ENCODE measurements around the gene RSPO4. TPM values are rescaled to one million over a fixed set of nuclear protein-coding genes. Genes with fewer than 3 reads are reported as not detected.

The RSPO4 gene
- polyA plus RNA-seq, 1 donor (not counting 4 experiments of a cell fraction or from before 2014, with no cell fraction given), result not detected

DNA sequence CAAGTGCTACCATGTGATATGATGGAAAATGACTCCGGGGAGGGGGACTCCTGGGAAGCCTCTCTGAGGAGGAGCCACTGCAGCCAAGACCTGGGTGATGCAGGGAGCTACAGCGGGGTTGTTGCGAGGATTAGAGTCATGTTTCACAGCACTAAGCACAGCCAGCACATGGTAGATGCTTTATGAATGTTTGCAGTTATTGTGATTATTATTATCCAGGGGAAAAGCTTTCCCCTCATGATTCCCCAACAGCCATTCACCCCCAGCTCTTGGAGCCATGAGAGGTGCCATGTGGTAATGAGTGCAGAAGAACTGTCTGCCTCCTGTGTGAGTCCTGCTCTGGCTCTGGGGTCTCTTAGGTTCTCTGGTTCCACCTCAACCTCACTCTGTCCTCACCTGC lies 39.9 kb downstream of the RSPO4 start:
- H2AFZ ChIP-seq (ENCODE audit: control insufficient read depth, low read length), result no peak overlapping the region
- FAIRE-seq, result no peak
- H3K9me3 ChIP-seq (ENCODE audit: control insufficient read depth, low read depth, low read length), result no peaks in the 10 kb centered on the region
- dilution Hi-C loops (cut with MboI; ENCODE audit: extremely low pct_ligation_motif_present, low sequenced_read_pairs), result no loop called here
- no peaks in the 10 kb centered on the region for H3K36me3 ChIP-seq (ENCODE audit: control insufficient read depth in 2 of 2, extremely low read depth in 1 of 2, insufficient read depth in 2 of 2, low read length in 2 of 2)
- TF ChIP-seq, protein P1, sequence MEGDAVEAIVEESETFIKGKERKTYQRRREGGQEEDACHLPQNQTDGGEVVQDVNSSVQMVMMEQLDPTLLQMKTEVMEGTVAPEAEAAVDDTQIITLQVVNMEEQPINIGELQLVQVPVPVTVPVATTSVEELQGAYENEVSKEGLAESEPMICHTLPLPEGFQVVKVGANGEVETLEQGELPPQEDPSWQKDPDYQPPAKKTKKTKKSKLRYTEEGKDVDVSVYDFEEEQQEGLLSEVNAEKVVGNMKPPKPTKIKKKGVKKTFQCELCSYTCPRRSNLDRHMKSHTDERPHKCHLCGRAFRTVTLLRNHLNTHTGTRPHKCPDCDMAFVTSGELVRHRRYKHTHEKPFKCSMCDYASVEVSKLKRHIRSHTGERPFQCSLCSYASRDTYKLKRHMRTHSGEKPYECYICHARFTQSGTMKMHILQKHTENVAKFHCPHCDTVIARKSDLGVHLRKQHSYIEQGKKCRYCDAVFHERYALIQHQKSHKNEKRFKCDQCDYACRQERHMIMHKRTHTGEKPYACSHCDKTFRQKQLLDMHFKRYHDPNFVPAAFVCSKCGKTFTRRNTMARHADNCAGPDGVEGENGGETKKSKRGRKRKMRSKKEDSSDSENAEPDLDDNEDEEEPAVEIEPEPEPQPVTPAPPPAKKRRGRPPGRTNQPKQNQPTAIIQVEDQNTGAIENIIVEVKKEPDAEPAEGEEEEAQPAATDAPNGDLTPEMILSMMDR (optimal IDR thresholded peaks at IDR 0.05 in 1 of 3, IDR thresholded peaks at IDR 0.05 in 1 of 3, conservative IDR thresholded peaks at IDR 0.05 in 1 of 3; ENCODE audit: extremely low read depth in 1 of 3, insufficient read depth in 2 of 3, low read length in 3 of 3), result no peak
- no peak for TF ChIP-seq EZH2 (IDR thresholded peaks at IDR 0.05; ENCODE audit: low read length)
- H3K79me2 ChIP-seq (ENCODE audit: control insufficient read depth, insufficient read depth, low read length), result no peaks in the 10 kb centered on the region
- DNase-seq (ENCODE audit: low read depth, low spot score), result no peak
- no peak overlapping the region for H3K27ac ChIP-seq (ENCODE audit: control insufficient read depth, insufficient read depth, low read length)
- H3K9ac ChIP-seq (ENCODE audit: control insufficient read depth, extremely low read depth, insufficient read depth, low read length), result no peak overlapping the region
- no peaks in the 10 kb centered on the region for H3K9me1 ChIP-seq (ENCODE audit: control insufficient read depth, extremely low read depth, insufficient read depth, low read length)
- no peak overlapping the region for H3K4me2 ChIP-seq (ENCODE audit: control insufficient read depth, extremely low read depth, insufficient read depth, low read depth, low read length)
- no peak overlapping the region for H3K4me3 ChIP-seq (ENCODE audit: control insufficient read depth in 2 of 3, extremely low read depth in 1 of 3, insufficient read depth in 2 of 3, low read depth in 1 of 3, low read length in 3 of 3)
- no peaks in the 10 kb centered on the region for H4K20me1 ChIP-seq (ENCODE audit: control insufficient read depth, extremely low read depth, insufficient read depth, low read length)
- no peaks in the 10 kb centered on the region for H3K4me1 ChIP-seq (ENCODE audit: control insufficient read depth, extremely low read depth, insufficient read depth, low read length)
- peaks cover 15% of the 10 kb centered on the region for H3K27me3 ChIP-seq (ENCODE audit: control insufficient read depth, extremely low read depth, insufficient read depth, low read length)

DNA sequence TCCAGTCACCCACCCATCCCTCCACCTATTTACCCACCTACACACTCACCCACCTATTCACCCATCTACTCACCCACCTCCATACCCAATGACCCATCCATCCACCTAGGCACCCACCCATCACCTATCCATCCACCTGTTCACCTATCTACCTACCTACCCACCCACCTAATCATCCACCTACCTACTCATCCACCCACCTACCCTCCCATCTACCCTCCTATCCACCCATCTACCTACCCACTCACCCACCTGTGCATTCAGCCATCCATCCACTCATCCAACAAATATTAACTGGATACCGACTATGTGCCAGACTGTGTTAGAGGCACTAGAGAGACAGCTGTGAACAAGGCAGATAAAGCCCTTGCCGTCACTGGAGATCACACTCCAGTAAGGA lies 40.3 kb downstream of the RSPO4 start:
- no peaks in the 10 kb centered on the region for H3K9me1 ChIP-seq (ENCODE audit: control insufficient read depth, extremely low read depth, insufficient read depth, low read length)
- H3K36me3 ChIP-seq (ENCODE audit: control insufficient read depth in 2 of 2, extremely low read depth in 1 of 2, insufficient read depth in 2 of 2, low read length in 2 of 2), result no peaks in the 10 kb centered on the region
- no peaks in the 10 kb centered on the region for H3K79me2 ChIP-seq (ENCODE audit: control insufficient read depth, insufficient read depth, low read length)
- no peak overlapping the region for H3K4me3 ChIP-seq (ENCODE audit: control insufficient read depth in 2 of 3, extremely low read depth in 1 of 3, insufficient read depth in 2 of 3, low read depth in 1 of 3, low read length in 3 of 3)
- no peak overlapping the region for H2AFZ ChIP-seq (ENCODE audit: control insufficient read depth, low read length)
- no peaks in the 10 kb centered on the region for H4K20me1 ChIP-seq (ENCODE audit: control insufficient read depth, extremely low read depth, insufficient read depth, low read length)
- no peaks in the 10 kb centered on the region for H3K9me3 ChIP-seq (ENCODE audit: control insufficient read depth, low read depth, low read length)
- peaks cover 15% of the 10 kb centered on the region for H3K27me3 ChIP-seq (ENCODE audit: control insufficient read depth, extremely low read depth, insufficient read depth, low read length)
- FAIRE-seq (no peak), DNase-seq (ENCODE audit: low read depth, low spot score) (no peak)
- H3K4me1 ChIP-seq (ENCODE audit: control insufficient read depth, extremely low read depth, insufficient read depth, low read length), result no peaks in the 10 kb centered on the region
- no peak for TF ChIP-seq EZH2 (IDR thresholded peaks at IDR 0.05; ENCODE audit: low read length)
- TF ChIP-seq, protein P1 (optimal IDR thresholded peaks at IDR 0.05 in 1 of 3, IDR thresholded peaks at IDR 0.05 in 1 of 3, conservative IDR thresholded peaks at IDR 0.05 in 1 of 3; ENCODE audit: extremely low read depth in 1 of 3, insufficient read depth in 2 of 3, low read length in 3 of 3), result no peak
- H3K9ac ChIP-seq (ENCODE audit: control insufficient read depth, extremely low read depth, insufficient read depth, low read length), result no peak overlapping the region
- no peak overlapping the region for H3K27ac ChIP-seq (ENCODE audit: control insufficient read depth, insufficient read depth, low read length)
- dilution Hi-C loops (cut with MboI; ENCODE audit: extremely low pct_ligation_motif_present, low sequenced_read_pairs), result no loop called here
- H3K4me2 ChIP-seq (ENCODE audit: control insufficient read depth, extremely low read depth, insufficient read depth, low read depth, low read length), result no peak overlapping the region

Measured in keratinocyte (primary cell).